Measurements from ENCODE around the gene TRIM62.

TRIM62 gene

DNA sequence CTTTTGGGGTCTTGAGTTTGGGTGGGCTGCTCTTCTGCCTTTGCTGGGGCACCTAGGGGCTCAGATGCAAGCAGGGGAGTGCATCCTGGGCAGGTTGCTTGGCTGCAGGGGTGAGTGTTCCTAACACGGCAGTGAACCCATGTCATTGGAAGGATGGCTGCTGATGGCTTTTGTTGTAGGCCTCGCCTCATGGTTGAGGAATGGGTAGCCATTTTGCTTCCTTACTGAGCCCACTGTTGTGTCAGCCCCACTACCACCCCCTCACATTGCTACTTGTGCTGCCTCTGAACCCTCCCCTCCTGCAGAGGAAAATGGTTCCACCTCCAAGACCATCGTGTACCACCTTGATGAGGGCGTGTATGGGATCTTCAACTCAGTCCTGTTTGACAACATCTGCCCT, 84.1 kb downstream of the TRIM62 start:
- DNase-seq (no peak), ATAC-seq (ENCODE audit: insufficient read depth, low read depth) (no peak)
- Histone ChIP-seq H3K4me2 (ENCODE audit: insufficient read depth, low read length) (no peak overlapping the region), H3K36me3 (ENCODE audit: insufficient read depth, low read length) (no peaks in the 10 kb centered on the region), H3K27me3 (ENCODE audit: insufficient read depth, low read length, poor library complexity) (no peaks in the 10 kb centered on the region), H4K20me1 (ENCODE audit: insufficient read depth, low read length) (no peaks in the 10 kb centered on the region), H3K27ac (ENCODE audit: low read length) (peak overlapping the region; percentile 85), H2AFZ (ENCODE audit: low read depth, low read length) (peak overlapping the region; percentile 4; the same call in 1 of the 2 replicates), H3K79me2 (ENCODE audit: insufficient read depth, low read length) (no peaks in the 10 kb centered on the region), H3K9ac (ENCODE audit: low read depth, low read length) (peak overlapping the region; percentile 2; the same call in 1 of the 2 replicates), H3K4me3 (ENCODE audit: low read depth in 1 of 2, low read length in 2 of 2) (no peak overlapping the region), H3K4me1 (ENCODE audit: insufficient read depth, low read length) (peaks cover 42% of the 10 kb centered on the region), H3K9me3 (ENCODE audit: insufficient read depth, low read length, severe bottlenecking) (no peaks in the 10 kb centered on the region)
- TF ChIP-seq EZH2 (IDR thresholded peaks at IDR 0.05; ENCODE audit: borderline replicate concordance, low read depth, low read length, severe bottlenecking) = no peak
- no peak for TF ChIP-seq CTCF (IDR thresholded peaks at IDR 0.05; ENCODE audit: borderline replicate concordance, extremely low read depth, low read length, poor library complexity, severe bottlenecking)

- Histone ChIP-seq H3K4me3 (ENCODE audit: low read depth in 1 of 2, low read length in 2 of 2) (no peak overlapping the region), H3K4me1 (ENCODE audit: insufficient read depth, low read length) (peaks cover 42% of the 10 kb centered on the region), H3K9me3 (ENCODE audit: insufficient read depth, low read length, severe bottlenecking) (no peaks in the 10 kb centered on the region), H3K27ac (ENCODE audit: low read length) (peak overlapping the region; percentile 85), H3K27me3 (ENCODE audit: insufficient read depth, low read length, poor library complexity) (no peaks in the 10 kb centered on the region), H3K36me3 (ENCODE audit: insufficient read depth, low read length) (no peaks in the 10 kb centered on the region), H3K4me2 (ENCODE audit: insufficient read depth, low read length) (no peak overlapping the region), H3K79me2 (ENCODE audit: insufficient read depth, low read length) (no peaks in the 10 kb centered on the region), H3K9ac (ENCODE audit: low read depth, low read length) (peak overlapping the region; percentile 2; the same call in 1 of the 2 replicates), H4K20me1 (ENCODE audit: insufficient read depth, low read length) (no peaks in the 10 kb centered on the region), H2AFZ (ENCODE audit: low read depth, low read length) (no peak overlapping the region)
- DNase-seq = no peak
- no peak for TF ChIP-seq EZH2 (IDR thresholded peaks at IDR 0.05; ENCODE audit: borderline replicate concordance, low read depth, low read length, severe bottlenecking)
- TF ChIP-seq CTCF (IDR thresholded peaks at IDR 0.05; ENCODE audit: borderline replicate concordance, extremely low read depth, low read length, poor library complexity, severe bottlenecking) = no peak
- ATAC-seq (ENCODE audit: insufficient read depth, low read depth) = no peak
These were observed 84.7 kb downstream of the TRIM62 start for GRCh38 chr1:33097137-33097611.

- DNase-seq (no peak), ATAC-seq (ENCODE audit: insufficient read depth, low read depth) (no peak)
- Histone ChIP-seq H3K36me3 (ENCODE audit: insufficient read depth, low read length) (no peaks in the 10 kb centered on the region), H3K27me3 (ENCODE audit: insufficient read depth, low read length, poor library complexity) (no peaks in the 10 kb centered on the region), H2AFZ (ENCODE audit: low read depth, low read length) (no peak overlapping the region), H3K27ac (ENCODE audit: low read length) (peak overlapping the region; percentile 32; the same call in 1 of the 2 replicates), H3K9me3 (ENCODE audit: insufficient read depth, low read length, severe bottlenecking) (no peaks in the 10 kb centered on the region), H3K4me1 (ENCODE audit: insufficient read depth, low read length) (peaks cover 42% of the 10 kb centered on the region), H3K4me2 (ENCODE audit: insufficient read depth, low read length) (no peak overlapping the region), H3K9ac (ENCODE audit: low read depth, low read length) (no peak overlapping the region), H3K4me3 (ENCODE audit: low read depth in 1 of 2, low read length in 2 of 2) (no peak overlapping the region), H4K20me1 (ENCODE audit: insufficient read depth, low read length) (no peaks in the 10 kb centered on the region), H3K79me2 (ENCODE audit: insufficient read depth, low read length) (no peaks in the 10 kb centered on the region)
- no peak for TF ChIP-seq EZH2 (IDR thresholded peaks at IDR 0.05; ENCODE audit: borderline replicate concordance, low read depth, low read length, severe bottlenecking)
- TF ChIP-seq CTCF (IDR thresholded peaks at IDR 0.05; ENCODE audit: borderline replicate concordance, extremely low read depth, low read length, poor library complexity, severe bottlenecking) = no peak
These were observed 85.4 kb downstream of the TRIM62 start for GRCh38 chr1:33096363-33097005.

All from DND-41 (cell line).